Colonic mucosa (tissue), 4 donors: ENCODE data around the gene ZNF774. TPM values are rescaled to one million over a fixed set of nuclear protein-coding genes. Genes with fewer than 3 reads are reported as not detected.
"Not testable (repeated sequence)": the region's sequence is repeated elsewhere in the genome, so short reads cannot be mapped to it uniquely, and the experiment has no call there.

ENCODE experiments used
- DNase-seq: peaks from one replicate; pipeline ENCODE4 v3.0.0-alpha.2; 2020
- H3K27ac ChIP-seq: fragments of 200-600 bp; one replicate; pipeline ENCODE4 v1.8.0; 2021
- H3K27me3 ChIP-seq: fragments of 200-600 bp; one replicate; pipeline ENCODE4 v1.8.0; 2021
- H3K36me3 ChIP-seq: fragments of 200-600 bp; one replicate; pipeline ENCODE4 v1.8.0; 2021
- H3K4me1 ChIP-seq: fragments of 200-600 bp; one replicate; pipeline ENCODE4 v1.8.0; 2021; ENCODE audit warnings: mild to moderate bottlenecking
- H3K4me3 ChIP-seq: fragments of 200-600 bp; one replicate; pipeline ENCODE4 v1.8.0; 2021
- H3K9ac ChIP-seq, 2 donors: one replicate each; pipeline ENCODE4 v1.7.0; 2013; ENCODE audit warnings: control low read depth in 2 of 2, low read depth in 2 of 2, low read length in 2 of 2
- H3K9me3 ChIP-seq: fragments of 200-600 bp; one replicate; pipeline ENCODE4 v1.8.0; 2021
- intact Hi-C: fragments of 100-400 bp; cut with DNase I; formaldehyde crosslinking; loops from one replicate; pipeline ENCODE4 v1.14.1; 2022
- total RNA-seq, 2 donors: library from RNA; stranded (reverse); fragmentation: NEBNext Ultra II Directional in 1 of 2; extraction: Animal tissue kit (Norgen Biotek cat#: 25700) in 1 of 2; gene quantifications; one replicate each; pipeline ENCODE4 v1.2.1, GENCODE V29; 2021
- TF ChIP-seq, protein P1 (sequence below): fragments of 200-600 bp; IDR thresholded peaks from one replicate; pipeline ENCODE4 v1.8.0; 2022; ENCODE audit warnings: antibody characterized with exemption, mild to moderate bottlenecking
- donor health status: healthy.
- donor health status: DM: no; HTN: no; CAD: no.
- donor health status: DM: no; HTN: no; CAD: no.

Gene ZNF774
- total RNA-seq, 2 donors from 2014 or later: 13.7 to 13.9 TPM

DNA sequence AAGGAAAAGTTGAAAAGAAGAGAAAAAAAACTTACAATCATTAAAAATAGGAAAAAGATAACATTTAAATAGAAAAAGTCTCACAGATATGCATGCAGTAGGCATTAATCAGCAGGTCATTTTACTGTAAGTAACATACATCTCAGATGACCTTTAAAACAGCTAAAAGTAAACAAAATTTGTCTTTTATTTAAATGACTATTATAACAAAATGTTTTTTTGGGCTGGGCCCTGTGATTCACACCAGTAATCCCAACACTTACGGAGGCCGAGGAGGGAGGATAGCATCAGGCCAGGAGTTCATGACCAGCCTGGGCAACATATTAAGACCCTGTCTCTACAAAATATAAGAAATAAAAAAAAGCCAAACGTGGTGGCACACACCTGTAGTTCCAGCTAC lies 50.7 kb downstream of the ZNF774 start:
- no peaks in the 10 kb centered on the region for H3K36me3 ChIP-seq
- peak overlapping the region in 1 of 2 donors; percentile 64 for H3K9ac ChIP-seq
- peaks cover 30% of the 10 kb centered on the region for H3K4me1 ChIP-seq
- TF ChIP-seq, protein P1, sequence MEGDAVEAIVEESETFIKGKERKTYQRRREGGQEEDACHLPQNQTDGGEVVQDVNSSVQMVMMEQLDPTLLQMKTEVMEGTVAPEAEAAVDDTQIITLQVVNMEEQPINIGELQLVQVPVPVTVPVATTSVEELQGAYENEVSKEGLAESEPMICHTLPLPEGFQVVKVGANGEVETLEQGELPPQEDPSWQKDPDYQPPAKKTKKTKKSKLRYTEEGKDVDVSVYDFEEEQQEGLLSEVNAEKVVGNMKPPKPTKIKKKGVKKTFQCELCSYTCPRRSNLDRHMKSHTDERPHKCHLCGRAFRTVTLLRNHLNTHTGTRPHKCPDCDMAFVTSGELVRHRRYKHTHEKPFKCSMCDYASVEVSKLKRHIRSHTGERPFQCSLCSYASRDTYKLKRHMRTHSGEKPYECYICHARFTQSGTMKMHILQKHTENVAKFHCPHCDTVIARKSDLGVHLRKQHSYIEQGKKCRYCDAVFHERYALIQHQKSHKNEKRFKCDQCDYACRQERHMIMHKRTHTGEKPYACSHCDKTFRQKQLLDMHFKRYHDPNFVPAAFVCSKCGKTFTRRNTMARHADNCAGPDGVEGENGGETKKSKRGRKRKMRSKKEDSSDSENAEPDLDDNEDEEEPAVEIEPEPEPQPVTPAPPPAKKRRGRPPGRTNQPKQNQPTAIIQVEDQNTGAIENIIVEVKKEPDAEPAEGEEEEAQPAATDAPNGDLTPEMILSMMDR: no peak
- no peaks in the 10 kb centered on the region for H3K9me3 ChIP-seq
- no peaks in the 10 kb centered on the region for H3K27me3 ChIP-seq
- intact Hi-C loops: no loop called here
- no peak overlapping the region for H3K4me3 ChIP-seq
- peak; percentile 21 for DNase-seq
- H3K27ac ChIP-seq: peak overlapping the region; percentile 87

DNA sequence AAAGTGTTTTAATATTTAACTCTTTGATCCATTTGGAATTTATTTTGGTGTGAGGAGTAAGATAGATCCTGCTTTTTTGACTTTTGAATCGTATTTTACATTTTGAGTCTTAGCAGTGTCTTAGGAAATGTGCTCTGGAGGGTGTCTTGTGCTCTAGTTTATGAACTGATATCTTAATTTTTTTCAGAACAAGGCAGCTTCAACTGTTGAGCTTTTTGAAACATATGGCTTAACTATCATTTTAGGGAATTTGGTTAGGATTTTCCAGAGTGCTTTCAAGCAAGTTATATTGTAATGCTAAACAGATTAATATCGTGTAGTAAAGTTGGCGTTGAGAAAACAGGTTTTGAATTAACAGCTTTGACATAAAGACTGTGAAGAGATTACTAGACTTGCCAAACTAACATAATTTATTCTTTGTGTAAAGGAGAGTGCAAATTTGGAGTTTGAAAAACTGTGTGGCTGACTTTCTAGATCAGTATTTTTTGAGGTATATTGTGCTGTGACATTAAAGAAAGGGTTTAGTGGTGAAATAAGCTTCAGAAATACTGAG lies 53.0 kb downstream of the ZNF774 start:
- Histone ChIP-seq H3K27me3 (no peaks in the 10 kb centered on the region), H3K9ac (no peak overlapping the region), H3K36me3 (no peaks in the 10 kb centered on the region), H3K4me1 (peaks cover 22% of the 10 kb centered on the region), H3K4me3 (no peak overlapping the region), H3K27ac (no peak overlapping the region), H3K9me3 (no peaks in the 10 kb centered on the region)
- intact Hi-C loops: no loop called here
- no peak for DNase-seq
- TF ChIP-seq, protein P1: no peak

DNA sequence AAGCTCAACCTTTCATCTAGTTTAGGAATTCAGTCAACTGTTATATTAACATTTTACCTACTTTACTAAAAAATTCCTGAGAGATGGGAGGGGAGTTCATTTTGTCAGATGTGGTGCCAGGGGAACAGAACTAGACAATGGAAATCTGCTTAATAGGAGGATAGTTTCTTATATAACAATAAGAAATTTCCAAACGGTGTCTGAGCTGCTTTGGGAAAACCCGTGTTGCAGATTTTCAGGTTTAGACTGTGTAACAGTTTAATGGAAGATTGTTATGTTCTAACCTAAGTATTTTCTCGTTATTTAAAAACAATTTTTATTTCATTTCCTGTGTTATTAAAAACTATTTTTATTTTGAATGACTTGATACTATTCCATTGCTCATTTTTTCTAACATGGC lies 55.3 kb downstream of the ZNF774 start:
- H3K9ac ChIP-seq: peak overlapping the region in 1 of 2 donors; percentile 57
- peaks cover 10% of the 10 kb centered on the region for H3K4me1 ChIP-seq
- peak overlapping the region; percentile 71 for H3K27ac ChIP-seq

DNA sequence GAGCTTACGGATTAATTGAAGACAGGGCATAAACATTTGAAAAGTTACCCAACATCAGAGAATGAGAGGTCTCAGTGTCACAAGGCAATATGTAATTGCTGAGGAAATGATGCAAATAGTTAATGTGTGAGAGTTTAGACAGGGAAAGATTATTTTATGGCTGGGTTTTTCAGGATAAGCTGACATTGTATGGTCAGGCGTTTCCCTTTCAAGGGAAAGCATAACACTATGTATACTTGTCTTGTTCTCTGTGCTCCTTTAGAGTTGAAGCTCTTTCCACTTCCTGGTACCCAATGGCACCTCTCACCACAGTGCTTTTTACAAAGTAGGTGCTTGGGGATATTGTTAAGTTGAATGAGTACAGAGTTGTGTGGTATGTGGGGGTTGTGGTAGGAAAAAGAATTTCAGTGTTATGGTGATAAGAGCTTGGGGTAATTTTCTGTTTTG lies 55.8 kb downstream of the ZNF774 start:
- H3K9me3 ChIP-seq: no peaks in the 10 kb centered on the region
- TF ChIP-seq, protein P1: no peak
- intact Hi-C loops: no loop called here
- no peaks in the 10 kb centered on the region for H3K27me3 ChIP-seq
- DNase-seq: no peak
- peak overlapping the region; percentile 71 for H3K27ac ChIP-seq
- peak overlapping the region in 1 of 2 donors; percentile 57 for H3K9ac ChIP-seq
- no peak overlapping the region for H3K4me3 ChIP-seq
- peaks cover 12% of the 10 kb centered on the region for H3K4me1 ChIP-seq
- no peaks in the 10 kb centered on the region for H3K36me3 ChIP-seq

More for the DNA sequence above, 55.3 kb downstream of the ZNF774 start:
- no peak overlapping the region for H3K4me3 ChIP-seq
- intact Hi-C loops: no loop called here
- no peaks in the 10 kb centered on the region for H3K36me3 ChIP-seq
- H3K27me3 ChIP-seq: no peaks in the 10 kb centered on the region
- H3K9me3 ChIP-seq: no peaks in the 10 kb centered on the region
- TF ChIP-seq, protein P1: no peak
- DNase-seq: no peak

DNA sequence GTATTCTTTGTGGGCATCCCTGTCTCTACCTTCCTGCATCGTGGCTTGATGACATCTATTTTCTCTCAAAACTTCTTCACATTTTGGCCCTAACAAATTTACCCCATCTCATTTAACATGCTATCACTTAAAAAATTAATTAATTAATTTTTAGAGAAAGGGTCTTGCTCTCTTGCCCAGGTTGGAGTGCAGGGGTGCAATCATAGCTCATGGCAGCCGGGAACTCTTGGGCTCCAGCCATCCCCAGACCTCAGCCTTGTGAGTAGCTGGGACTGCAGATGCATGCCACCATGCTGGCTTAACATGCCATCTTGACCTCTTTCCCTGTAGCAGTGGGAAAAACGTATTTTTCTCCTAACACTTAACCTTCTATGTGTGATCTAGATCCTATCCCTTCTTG lies 56.6 kb downstream of the ZNF774 start:
- H3K36me3 ChIP-seq: no peaks in the 10 kb centered on the region
- peak overlapping the region in 1 of 2 donors; percentile 57 for H3K9ac ChIP-seq
- H3K4me1 ChIP-seq: peaks cover 15% of the 10 kb centered on the region
- no peak for DNase-seq
- H3K9me3 ChIP-seq: no peaks in the 10 kb centered on the region
- no peaks in the 10 kb centered on the region for H3K27me3 ChIP-seq
- no peak overlapping the region for H3K4me3 ChIP-seq
- no peak overlapping the region for H3K27ac ChIP-seq
- TF ChIP-seq, protein P1: no peak
- intact Hi-C loops: no loop called here

DNA sequence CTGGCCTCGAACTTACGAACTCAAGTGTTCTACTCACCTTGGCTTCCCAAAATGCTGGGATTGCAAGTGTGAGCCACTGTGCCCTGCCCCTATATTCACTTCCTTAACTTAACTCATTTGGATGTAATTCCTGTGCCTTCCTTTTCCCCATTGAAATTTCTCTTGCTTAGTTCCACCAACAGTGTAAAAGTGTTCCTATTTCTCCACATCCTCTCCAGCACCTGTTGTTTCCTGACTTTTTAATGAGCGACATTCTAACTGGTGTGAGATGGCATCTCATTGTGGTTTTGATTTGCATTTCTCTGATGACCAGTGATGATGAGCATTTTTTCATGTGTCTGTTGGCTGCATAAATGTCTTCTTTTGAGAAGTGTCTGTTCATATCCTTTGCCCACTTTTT lies 57.5 kb downstream of the ZNF774 start:
- intact Hi-C loops, H3K4me3 ChIP-seq, DNase-seq, H3K36me3 ChIP-seq, H3K27ac ChIP-seq, H3K27me3 ChIP-seq, H3K9me3 ChIP-seq, H3K9ac ChIP-seq: not testable (repeated sequence)
- peaks cover 15% of the 10 kb centered on the region for H3K4me1 ChIP-seq

DNA sequence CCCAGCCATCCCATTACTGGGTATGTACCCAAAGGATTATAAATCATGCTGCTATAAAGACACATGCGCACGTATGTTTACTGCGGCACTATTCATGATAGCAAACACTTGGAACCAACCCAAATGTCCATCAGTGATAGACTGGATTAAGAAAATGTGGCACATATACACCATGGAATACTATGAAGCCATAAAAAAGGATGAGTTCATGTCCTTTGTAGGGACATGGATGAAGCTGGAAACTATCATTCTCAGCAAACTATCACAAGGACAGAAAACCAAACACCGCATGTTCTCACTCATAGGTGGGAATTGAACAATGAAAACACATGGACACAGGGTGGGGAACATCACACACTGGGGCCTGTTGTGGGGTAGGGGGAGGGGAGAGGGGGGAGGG lies 58.2 kb downstream of the ZNF774 start:
- H3K9me3 ChIP-seq, H3K4me3 ChIP-seq, H3K27me3 ChIP-seq, H3K27ac ChIP-seq, H3K36me3 ChIP-seq, intact Hi-C loops, H3K9ac ChIP-seq, DNase-seq: not testable (repeated sequence)
- peaks cover 15% of the 10 kb centered on the region for H3K4me1 ChIP-seq
